ENCODE data around the gene RGMA.

The RGMA gene

GRCh38 chr15:93020976-93021772 is 67.8 kb downstream of the RGMA start:
- H3K4me2 ChIP-seq (ENCODE audit: low read length), result no peak overlapping the region
- no peak overlapping the region for H3K27ac ChIP-seq (ENCODE audit: low read depth, low read length)
- no peak overlapping the region for H3K9ac ChIP-seq (ENCODE audit: low read length)
- WGBS (ENCODE audit: extremely low coverage, insufficient coverage, insufficient read length), result no CpG with 5 or more reads among the region's 3 CpGs
- no peak overlapping the region for H3K4ac ChIP-seq (ENCODE audit: low read depth, low read length)
- H2AK5ac ChIP-seq (ENCODE audit: low read length), result no peak overlapping the region
- no peak overlapping the region for H2BK12ac ChIP-seq (ENCODE audit: low read length)
- H2BK120ac ChIP-seq (ENCODE audit: insufficient read depth, low read length, poor library complexity), result no peak overlapping the region
- no peak overlapping the region for H3K4me3 ChIP-seq (ENCODE audit: low read depth, low read length)
- no peak for DNase-seq
- peaks cover 41 to 63% of the 10 kb centered on the region in 2 experiments for H3K36me3 ChIP-seq (ENCODE audit: control insufficient read depth in 1 of 2, insufficient read depth in 2 of 2, low read length in 2 of 2)
- no peak overlapping the region for H4K91ac ChIP-seq (ENCODE audit: low read depth, low read length)
- H2AFZ ChIP-seq (ENCODE audit: insufficient read depth, low read length, poor library complexity), result no peak overlapping the region
- no peak overlapping the region for H4K8ac ChIP-seq (ENCODE audit: low read depth, low read length)
- H3K23ac ChIP-seq (ENCODE audit: low read length), result no peak overlapping the region
- no peaks in the 10 kb centered on the region for H3K27me3 ChIP-seq (ENCODE audit: insufficient read depth, low read length)
- H2BK5ac ChIP-seq (ENCODE audit: low read depth, low read length, poor library complexity), result no peak overlapping the region
- no peak overlapping the region for H3K14ac ChIP-seq (ENCODE audit: low read length)
- H3K4me1 ChIP-seq (ENCODE audit: control insufficient read depth in 1 of 2, insufficient read depth in 2 of 2, low read length in 2 of 2), result no peaks in the 10 kb centered on the region
- H3K9me3 ChIP-seq (ENCODE audit: insufficient read depth, low read depth, low read length), result no peaks in the 10 kb centered on the region
- H3K79me2 ChIP-seq (ENCODE audit: control insufficient read depth, insufficient read depth, low read length, poor library complexity), result no peaks in the 10 kb centered on the region
- no peaks in the 10 kb centered on the region for H3K79me1 ChIP-seq (ENCODE audit: low read length)
- no peak overlapping the region for H4K12ac ChIP-seq (ENCODE audit: low read depth, low read length)
- no peak overlapping the region for H3K18ac ChIP-seq (ENCODE audit: low read length)

GRCh38 chr15:93019971-93020370 is 69.0 kb downstream of the RGMA start:
- Histone ChIP-seq H3K4ac (ENCODE audit: low read depth, low read length) (no peak overlapping the region), H2BK5ac (ENCODE audit: low read depth, low read length, poor library complexity) (no peak overlapping the region), H3K9me3 (ENCODE audit: insufficient read depth, low read depth, low read length) (no peaks in the 10 kb centered on the region), H3K27me3 (ENCODE audit: insufficient read depth, low read length) (no peaks in the 10 kb centered on the region), H3K9ac (ENCODE audit: low read length) (no peak overlapping the region), H2BK120ac (ENCODE audit: insufficient read depth, low read length, poor library complexity) (no peak overlapping the region), H2BK12ac (ENCODE audit: low read length) (no peak overlapping the region), H3K4me3 (ENCODE audit: low read depth, low read length) (no peak overlapping the region), H2AFZ (ENCODE audit: insufficient read depth, low read length, poor library complexity) (no peak overlapping the region), H2AK5ac (ENCODE audit: low read length) (no peak overlapping the region), H3K36me3 (ENCODE audit: control insufficient read depth in 1 of 2, insufficient read depth in 2 of 2, low read length in 2 of 2) (peaks cover 35 to 64% of the 10 kb centered on the region in 2 experiments), H4K12ac (ENCODE audit: low read depth, low read length) (no peak overlapping the region), H3K18ac (ENCODE audit: low read length) (no peak overlapping the region), H3K79me2 (ENCODE audit: control insufficient read depth, insufficient read depth, low read length, poor library complexity) (no peaks in the 10 kb centered on the region), H4K8ac (ENCODE audit: low read depth, low read length) (no peak overlapping the region), H3K14ac (ENCODE audit: low read length) (no peak overlapping the region), H3K4me1 (ENCODE audit: control insufficient read depth in 1 of 2, insufficient read depth in 2 of 2, low read length in 2 of 2) (no peaks in the 10 kb centered on the region), H4K91ac (ENCODE audit: low read depth, low read length) (no peak overlapping the region), H3K79me1 (ENCODE audit: low read length) (no peaks in the 10 kb centered on the region), H3K23ac (ENCODE audit: low read length) (no peak overlapping the region), H3K27ac (ENCODE audit: low read depth, low read length) (no peak overlapping the region), H3K4me2 (ENCODE audit: low read length) (no peak overlapping the region)
- DNase-seq, result no peak
- no CpG with 5 or more reads among the region's 10 CpGs for WGBS (ENCODE audit: extremely low coverage, insufficient coverage, insufficient read length)

- Histone ChIP-seq H4K91ac (ENCODE audit: low read depth, low read length) (no peak overlapping the region), H4K12ac (ENCODE audit: low read depth, low read length) (no peak overlapping the region), H3K4me1 (ENCODE audit: control insufficient read depth in 1 of 2, insufficient read depth in 2 of 2, low read length in 2 of 2) (no peaks in the 10 kb centered on the region), H3K79me1 (ENCODE audit: low read length) (no peaks in the 10 kb centered on the region), H2AK5ac (ENCODE audit: low read length) (no peak overlapping the region), H3K23ac (ENCODE audit: low read length) (no peak overlapping the region), H3K79me2 (ENCODE audit: control insufficient read depth, insufficient read depth, low read length, poor library complexity) (no peaks in the 10 kb centered on the region), H2AFZ (ENCODE audit: insufficient read depth, low read length, poor library complexity) (no peak overlapping the region), H3K14ac (ENCODE audit: low read length) (no peak overlapping the region), H3K36me3 (ENCODE audit: control insufficient read depth in 1 of 2, insufficient read depth in 2 of 2, low read length in 2 of 2) (peaks cover 34 to 65% of the 10 kb centered on the region in 2 experiments), H3K18ac (ENCODE audit: low read length) (no peak overlapping the region), H3K9me3 (ENCODE audit: insufficient read depth, low read depth, low read length) (no peaks in the 10 kb centered on the region), H4K8ac (ENCODE audit: low read depth, low read length) (no peak overlapping the region), H2BK5ac (ENCODE audit: low read depth, low read length, poor library complexity) (no peak overlapping the region), H3K27ac (ENCODE audit: low read depth, low read length) (no peak overlapping the region), H3K4me3 (ENCODE audit: low read depth, low read length) (no peak overlapping the region), H3K27me3 (ENCODE audit: insufficient read depth, low read length) (no peaks in the 10 kb centered on the region), H3K9ac (ENCODE audit: low read length) (no peak overlapping the region), H2BK120ac (ENCODE audit: insufficient read depth, low read length, poor library complexity) (no peak overlapping the region), H3K4me2 (ENCODE audit: low read length) (no peak overlapping the region), H2BK12ac (ENCODE audit: low read length) (no peak overlapping the region), H3K4ac (ENCODE audit: low read depth, low read length) (no peak overlapping the region)
- WGBS (ENCODE audit: extremely low coverage, insufficient coverage, insufficient read length), result 100% methylated on average over 1 of the region's 7 CpGs
- no peak for DNase-seq
These were observed 69.9 kb downstream of the RGMA start for GRCh38 chr15:93019090-93019489.

- Histone ChIP-seq H3K27ac (ENCODE audit: low read depth, low read length) (no peak overlapping the region), H2BK120ac (ENCODE audit: insufficient read depth, low read length, poor library complexity) (no peak overlapping the region), H3K4me1 (ENCODE audit: control insufficient read depth in 1 of 2, insufficient read depth in 2 of 2, low read length in 2 of 2) (no peaks in the 10 kb centered on the region), H3K4ac (ENCODE audit: low read depth, low read length) (no peak overlapping the region), H2BK5ac (ENCODE audit: low read depth, low read length, poor library complexity) (no peak overlapping the region), H3K27me3 (ENCODE audit: insufficient read depth, low read length) (no peaks in the 10 kb centered on the region), H2AFZ (ENCODE audit: insufficient read depth, low read length, poor library complexity) (no peak overlapping the region), H3K79me1 (ENCODE audit: low read length) (no peaks in the 10 kb centered on the region), H2BK12ac (ENCODE audit: low read length) (no peak overlapping the region), H3K18ac (ENCODE audit: low read length) (no peak overlapping the region), H4K91ac (ENCODE audit: low read depth, low read length) (no peak overlapping the region), H3K9me3 (ENCODE audit: insufficient read depth, low read depth, low read length) (no peaks in the 10 kb centered on the region), H4K8ac (ENCODE audit: low read depth, low read length) (no peak overlapping the region), H3K4me3 (ENCODE audit: low read depth, low read length) (no peak overlapping the region), H3K9ac (ENCODE audit: low read length) (no peak overlapping the region), H3K14ac (ENCODE audit: low read length) (no peak overlapping the region), H4K12ac (ENCODE audit: low read depth, low read length) (no peak overlapping the region), H3K23ac (ENCODE audit: low read length) (no peak overlapping the region), H3K4me2 (ENCODE audit: low read length) (no peak overlapping the region), H2AK5ac (ENCODE audit: low read length) (no peak overlapping the region), H3K79me2 (ENCODE audit: control insufficient read depth, insufficient read depth, low read length, poor library complexity) (no peaks in the 10 kb centered on the region), H3K36me3 (ENCODE audit: control insufficient read depth in 1 of 2, insufficient read depth in 2 of 2, low read length in 2 of 2) (peaks cover 36 to 67% of the 10 kb centered on the region in 2 experiments)
- peak; percentile 11 to 37 for DNase-seq
- no CpG with 5 or more reads among the region's 4 CpGs for WGBS (ENCODE audit: extremely low coverage, insufficient coverage, insufficient read length)
These were observed 70.4 kb downstream of the RGMA start for GRCh38 chr15:93018574-93018973.
